NCI-H748 (cell line): ENCODE data around the gene SLC9C1.

Source experiments
- DNase-seq: peaks from one replicate; lab custom pipeline; 2025; ENCODE audit not compliant: unreplicated experiment; lab: John Stamatoyannopoulos, UW

The SLC9C1 gene

GRCh38 chr3:112132975-112133448, 161.0 kb downstream of the SLC9C1 start, which contains the start of gene GCSAM:
GCSAM (minus strand) TSS chr3:112133248; CDS start chr3:112133120, 128 bp downstream.
- no peak for DNase-seq

GRCh38 chr3:112132554-112132953, 161.5 kb downstream of the SLC9C1 start:
- DNase-seq = no peak

GRCh38 chr3:112132088-112132487, 161.9 kb downstream of the SLC9C1 start:
- DNase-seq = no peak

DNA sequence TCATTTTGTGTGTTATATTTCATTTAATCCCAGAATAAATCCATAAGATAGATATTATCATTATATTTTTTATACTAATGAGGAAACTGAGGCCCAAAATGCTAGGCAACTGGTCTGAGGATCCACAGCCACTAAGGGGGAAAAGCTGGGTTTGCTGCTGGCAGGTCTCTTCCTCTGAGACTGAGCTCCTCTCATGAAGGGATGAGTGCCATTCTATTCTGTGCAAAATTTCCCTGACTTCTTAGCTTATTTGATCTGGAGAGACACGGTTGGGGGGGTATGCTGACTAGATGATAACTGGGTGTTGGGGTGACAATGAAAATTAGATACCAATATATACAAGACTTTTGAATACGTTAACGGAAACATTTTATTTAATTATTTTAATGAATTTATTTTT, 162.9 kb downstream of the SLC9C1 start:
- DNase-seq = no peak

GRCh38 chr3:112130638-112130993, 163.4 kb downstream of the SLC9C1 start:
- no peak for DNase-seq

DNA sequence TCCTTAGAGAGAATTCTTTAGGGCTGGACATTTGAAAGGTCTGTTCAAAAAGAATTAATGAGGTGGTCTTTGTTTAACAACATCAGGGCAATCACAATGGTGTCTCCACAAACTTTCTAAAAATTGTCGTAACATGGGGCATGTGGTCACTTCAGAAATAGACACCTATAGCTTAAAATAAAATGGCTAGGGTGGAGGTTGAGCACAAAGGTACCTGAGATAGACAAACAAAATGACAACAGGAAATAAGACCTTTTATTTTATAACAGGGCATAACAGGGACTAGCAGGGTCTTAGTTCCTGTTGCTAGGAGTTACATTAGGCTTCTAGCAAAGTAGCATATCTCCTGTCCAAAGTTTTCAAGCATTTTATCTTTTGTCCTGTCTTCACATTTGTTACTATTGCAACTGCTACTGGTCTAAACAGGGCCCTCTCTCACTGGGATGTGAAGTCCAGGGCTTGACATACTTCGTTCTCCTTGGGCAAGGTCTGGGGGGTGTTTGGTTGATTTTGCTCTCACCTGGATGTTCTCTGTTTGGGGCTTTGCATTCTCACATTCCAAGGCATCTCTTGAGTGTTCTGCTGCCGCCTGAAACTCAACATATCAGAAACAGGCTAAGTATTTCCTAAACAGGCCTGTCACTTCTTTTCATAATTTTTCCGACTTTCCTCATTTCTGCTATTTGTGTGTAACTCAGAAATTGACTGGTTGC, 163.9 kb downstream of the SLC9C1 start:
- DNase-seq = no peak

DNA sequence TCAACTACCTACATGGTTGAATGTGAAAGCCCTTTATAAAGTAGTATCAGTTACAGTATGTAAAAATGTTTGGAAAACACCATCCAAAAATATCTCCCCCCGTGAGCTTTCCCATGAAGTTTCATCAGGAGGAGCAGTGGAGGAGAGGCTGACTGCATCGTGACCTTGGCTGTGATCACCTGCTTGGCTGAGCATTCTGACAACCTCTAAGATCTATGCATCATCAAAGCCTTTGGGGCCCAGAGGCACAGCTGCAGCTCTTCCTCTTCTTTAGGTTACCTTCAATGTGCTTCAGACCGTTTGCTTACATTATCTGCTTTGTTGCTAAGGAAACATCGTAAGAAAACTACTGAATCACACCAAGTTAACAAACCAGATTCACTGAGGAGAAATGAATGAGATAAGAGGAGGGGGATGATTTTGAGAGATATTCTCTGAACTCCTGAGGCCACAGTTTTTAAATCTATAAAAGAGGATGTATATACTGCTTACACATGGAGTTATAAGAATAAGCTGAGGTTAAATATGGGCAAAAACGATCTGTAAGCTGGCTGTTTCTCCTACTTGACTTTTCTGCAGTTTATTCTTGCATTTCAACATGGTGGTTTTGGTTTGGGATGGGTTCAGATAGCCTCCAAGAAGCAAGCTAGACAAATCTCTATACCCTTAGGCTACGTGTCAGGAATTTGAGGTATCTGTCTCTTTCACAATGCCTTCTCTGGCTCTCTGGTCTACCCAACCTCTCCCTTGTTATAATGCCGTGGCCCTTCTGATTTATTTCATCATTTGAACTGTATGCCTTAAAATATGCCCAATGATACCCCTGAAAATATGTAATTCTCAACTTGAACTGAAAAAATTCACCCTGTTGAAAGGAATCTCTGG, 164.9 kb downstream of the SLC9C1 start:
- no peak for DNase-seq

DNA sequence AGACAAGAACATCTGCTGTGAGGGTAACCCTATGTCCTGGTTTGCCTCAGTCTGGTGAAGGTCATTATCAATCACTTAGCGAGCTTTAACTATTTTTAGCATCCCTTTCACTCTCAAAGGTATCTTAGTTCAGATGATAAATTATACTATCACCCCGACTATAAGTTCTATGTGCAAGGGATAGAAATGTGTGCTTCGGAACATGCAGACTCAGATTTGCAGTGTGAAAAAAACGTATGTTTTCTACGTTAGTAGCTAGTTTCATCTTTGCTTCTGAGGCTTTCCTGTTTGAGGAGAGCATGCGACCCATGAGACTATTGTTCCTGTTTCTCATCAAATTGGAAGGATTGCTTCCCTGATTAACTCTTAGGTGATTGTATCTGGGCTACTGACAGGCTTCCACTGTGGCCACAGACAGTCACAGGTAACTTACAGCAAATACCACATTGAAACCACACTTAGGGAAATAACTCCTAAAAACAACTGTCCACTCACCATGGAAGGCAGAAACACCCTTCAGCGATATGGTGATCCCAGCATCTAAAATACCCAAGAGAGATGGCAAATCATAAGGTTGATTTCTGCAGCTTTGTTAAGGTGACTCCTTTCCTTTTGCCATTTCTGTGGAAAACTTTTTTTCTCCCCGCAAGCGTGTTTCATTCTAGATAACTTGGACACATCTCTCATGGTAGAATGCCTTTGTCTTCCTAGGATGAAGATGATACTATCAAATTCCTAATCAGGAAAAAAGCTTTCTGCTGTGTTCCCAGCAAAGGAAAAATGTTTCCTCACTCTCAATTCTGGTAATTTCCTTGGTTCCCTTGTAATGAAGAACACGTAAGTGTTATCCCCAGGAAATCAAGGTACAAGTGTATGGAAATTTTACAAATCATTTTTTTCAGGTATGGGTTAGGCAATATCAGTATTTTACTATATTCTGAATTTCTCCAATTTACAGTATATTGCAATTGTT, 166.2 kb downstream of the SLC9C1 start:
- no peak for DNase-seq

DNA sequence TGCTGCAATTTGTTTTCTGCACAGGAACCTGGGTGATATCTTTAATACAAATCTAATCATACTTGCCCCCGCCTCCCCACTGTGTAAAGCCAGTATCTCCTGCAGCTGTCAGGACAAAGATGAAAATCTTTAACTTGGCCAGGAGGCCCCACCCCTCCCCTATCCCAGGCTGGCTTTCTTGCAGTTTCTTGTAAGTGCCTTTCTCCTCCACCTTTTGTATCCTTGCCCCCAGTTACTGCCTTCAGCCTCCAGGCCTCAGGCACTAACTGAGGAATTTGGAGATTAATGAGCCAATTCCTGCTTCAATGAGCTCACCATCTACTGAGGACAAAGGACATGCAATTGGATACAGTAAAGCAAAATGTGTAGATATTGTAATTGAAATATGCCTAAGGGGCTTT, 167.5 kb downstream of the SLC9C1 start:
- DNase-seq = no peak

DNA sequence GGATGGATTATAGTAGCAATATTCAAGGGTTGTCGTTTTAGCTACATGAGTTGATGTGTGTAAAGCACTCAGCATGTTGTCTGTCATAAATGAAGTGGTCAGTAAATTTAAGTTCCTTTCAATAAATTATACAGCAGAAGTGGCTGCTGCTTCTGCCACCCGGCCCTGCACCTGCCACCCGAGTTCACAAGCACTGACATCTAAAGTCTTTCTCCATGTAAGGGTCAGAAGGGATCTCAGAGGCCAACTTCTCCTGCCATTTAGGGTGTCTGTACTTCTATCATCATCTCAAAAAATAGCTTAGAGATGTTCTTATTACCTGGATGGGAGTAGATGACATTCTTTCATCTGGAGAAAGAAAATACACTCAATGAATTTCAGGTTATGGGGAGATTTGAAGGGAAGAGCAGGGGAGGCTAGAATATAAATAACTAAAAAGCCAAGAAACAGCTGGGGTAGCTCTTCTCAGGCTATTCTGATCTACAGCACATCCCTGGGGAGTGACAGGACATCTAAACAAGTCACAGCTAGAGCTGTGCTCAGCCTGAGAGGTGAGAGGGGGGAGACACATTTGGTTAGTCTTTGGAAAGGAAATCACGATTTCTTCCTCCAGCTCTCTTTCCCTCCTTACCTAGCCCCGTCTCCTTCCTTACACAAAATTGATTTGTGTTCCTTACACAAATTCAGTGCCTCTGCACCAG, 169.0 kb downstream of the SLC9C1 start:
- no peak for DNase-seq

DNA sequence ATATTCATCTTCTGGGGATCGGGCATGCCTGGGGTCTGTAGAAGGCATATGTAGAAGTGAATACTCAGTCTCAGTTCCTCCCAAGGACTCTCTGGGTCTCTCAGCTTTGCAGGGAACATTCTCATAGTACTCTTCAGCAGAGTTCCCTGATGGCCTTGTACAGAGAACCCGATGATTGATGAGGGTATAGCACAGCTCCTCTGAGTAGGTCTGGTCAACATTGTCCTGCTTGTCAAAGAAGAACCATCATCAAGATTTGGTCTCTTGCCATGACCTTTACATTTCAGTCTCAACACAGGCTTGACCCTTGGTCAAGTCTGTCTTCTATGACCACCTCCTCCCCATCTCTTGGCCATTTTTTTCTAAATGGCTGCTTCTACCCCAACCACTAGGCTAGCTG, 170.5 kb downstream of the SLC9C1 start:
- DNase-seq = no peak

DNA sequence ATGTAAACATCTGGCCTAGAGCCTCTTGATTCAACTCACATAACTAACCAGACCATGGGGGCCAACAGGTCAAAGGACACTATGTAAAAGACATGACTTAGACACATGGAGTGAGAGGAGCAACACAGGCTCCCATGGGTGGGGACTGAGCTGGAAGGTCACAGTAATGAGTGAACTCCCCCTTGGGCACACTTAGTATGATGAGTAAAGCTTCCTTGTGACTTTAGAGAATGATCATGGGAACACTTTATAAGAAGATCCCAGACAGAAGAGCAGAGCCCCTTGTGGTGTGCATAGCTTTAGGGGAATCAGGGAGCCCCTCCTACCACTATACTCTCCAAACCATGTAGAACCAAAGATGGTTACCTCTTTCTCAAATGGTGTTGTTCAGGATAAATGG, 171.1 kb downstream of the SLC9C1 start:
- no peak for DNase-seq

GRCh38 chr3:112121577-112122547, 172.2 kb downstream of the SLC9C1 start:
- peak; percentile 13 for DNase-seq

- DNase-seq = no peak
These were observed 173.8 kb downstream of the SLC9C1 start for GRCh38 chr3:112119962-112120836.

DNA sequence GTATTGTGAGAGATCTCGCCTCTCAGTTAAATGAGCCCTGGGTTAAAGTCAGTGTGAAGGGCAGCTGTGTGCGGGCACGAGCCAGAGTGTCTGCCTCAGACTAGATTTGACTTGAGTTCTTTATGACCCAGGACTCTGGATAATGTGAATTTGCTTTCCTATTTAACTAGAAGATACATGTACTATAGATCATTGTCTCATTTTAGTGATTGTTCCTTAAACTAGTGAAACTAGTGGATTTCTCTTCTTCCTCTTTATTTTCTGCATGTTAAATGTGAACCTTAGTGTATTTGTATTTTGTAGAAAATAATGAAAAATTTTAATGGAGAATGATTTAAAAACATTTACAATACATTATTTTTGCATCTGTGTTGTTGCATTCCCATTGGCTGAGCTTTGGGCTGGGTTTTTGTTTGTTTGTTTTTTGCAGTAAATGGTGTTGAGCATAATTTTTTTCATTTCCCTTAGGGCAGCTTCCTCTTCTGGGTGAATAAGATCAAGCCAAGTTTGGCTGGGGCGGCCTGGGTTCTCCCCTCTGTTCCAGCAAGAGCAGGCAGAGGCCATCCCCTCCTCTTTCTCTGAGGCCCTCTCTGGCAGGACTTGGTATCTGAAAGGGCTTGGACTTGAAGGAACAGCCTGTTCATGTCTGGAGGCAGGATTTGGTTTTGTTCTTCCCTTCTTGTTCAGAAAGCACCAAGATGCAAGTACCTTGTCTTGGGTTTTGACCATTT, 176.0 kb downstream of the SLC9C1 start:
- no peak for DNase-seq

- DNase-seq = no peak
These were observed 176.6 kb downstream of the SLC9C1 start for GRCh38 chr3:112117415-112117814.

GRCh38 chr3:112116748-112117186, 177.2 kb downstream of the SLC9C1 start:
- DNase-seq = no peak
